Measurements from ENCODE around the gene ITIH2.
"Not testable (repeated sequence)": the region's sequence is repeated elsewhere in the genome, so short reads cannot be mapped to it uniquely, and the experiment has no call there.

Gene ITIH2

GRCh38 chr10:7696545-7696944, 6.6 kb upstream of the ITIH2 start:
- DNase-seq, result no peak

GRCh38 chr10:7697426-7697825, 5.7 kb upstream of the ITIH2 start:
- no peak for DNase-seq

GRCh38 chr10:7700577-7701125, 2.5 kb upstream of the ITIH2 start:
- no peak for DNase-seq

DNA sequence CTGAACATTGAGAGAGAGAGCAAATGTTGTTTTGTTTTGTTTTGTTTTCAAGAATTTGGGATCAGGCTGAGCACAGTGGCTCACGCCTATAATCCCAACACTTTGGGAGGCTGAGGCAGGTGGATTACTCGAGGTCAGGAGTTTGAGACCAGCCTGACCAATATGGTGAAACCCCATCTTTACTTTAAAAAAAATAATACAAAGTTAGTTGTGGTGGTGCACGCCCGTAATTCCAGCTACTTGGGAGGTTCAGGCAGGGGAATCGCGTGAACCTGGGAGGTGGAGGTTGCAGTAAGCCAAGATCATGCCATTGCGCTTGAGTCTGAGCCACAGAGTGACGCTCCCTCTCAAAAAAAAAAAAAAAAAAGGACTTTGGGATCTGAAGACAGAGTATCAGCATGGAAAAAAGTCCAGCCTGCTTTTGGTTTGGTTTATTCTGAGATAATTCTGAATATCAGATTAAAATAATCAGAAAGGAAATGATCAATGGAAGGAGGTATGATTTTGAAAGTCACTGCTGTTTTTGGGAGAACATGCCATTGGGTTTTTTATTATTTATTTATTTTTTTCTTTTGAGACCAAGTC, 1.9 kb upstream of the ITIH2 start:
- no peak for DNase-seq

- DNase-seq, result no peak
Measured at GRCh38 chr10:7702288-7702812, 766 bp upstream of the ITIH2 start.

- DNase-seq, result no peak
Measured at GRCh38 chr10:7704071-7705016, 1.2 kb downstream of the ITIH2 start.

- no peak for DNase-seq
Measured at GRCh38 chr10:7705341-7705740, 2.2 kb downstream of the ITIH2 start.

DNA sequence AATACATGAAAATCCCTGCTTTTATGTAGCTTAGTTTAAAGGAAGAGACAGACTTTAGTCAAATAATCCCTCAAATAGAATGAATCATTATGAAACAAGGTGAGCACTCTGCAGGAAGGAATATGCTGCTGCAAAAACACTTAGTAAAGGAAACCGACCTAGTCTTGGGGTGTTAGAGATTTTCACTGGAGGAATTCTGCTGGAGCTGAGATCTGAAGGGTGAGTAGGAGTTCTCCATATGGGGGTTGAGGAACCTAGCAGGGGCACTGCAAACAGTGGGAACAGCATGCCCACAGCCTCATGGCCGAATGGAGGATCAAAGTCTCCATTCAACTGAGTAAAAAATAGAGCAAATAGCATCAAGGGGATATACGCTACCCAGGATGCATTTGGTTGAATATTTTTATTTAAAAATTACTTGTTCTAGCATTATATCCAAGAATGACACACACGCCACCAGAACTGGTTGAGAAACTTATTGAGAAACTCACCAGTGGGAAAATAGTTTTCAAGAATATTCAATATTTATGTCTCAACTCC, 3.5 kb downstream of the ITIH2 start:
- DNase-seq, result no peak

GRCh38 chr10:7707102-7707501, 4.0 kb downstream of the ITIH2 start:
- DNase-seq, result no peak

DNA sequence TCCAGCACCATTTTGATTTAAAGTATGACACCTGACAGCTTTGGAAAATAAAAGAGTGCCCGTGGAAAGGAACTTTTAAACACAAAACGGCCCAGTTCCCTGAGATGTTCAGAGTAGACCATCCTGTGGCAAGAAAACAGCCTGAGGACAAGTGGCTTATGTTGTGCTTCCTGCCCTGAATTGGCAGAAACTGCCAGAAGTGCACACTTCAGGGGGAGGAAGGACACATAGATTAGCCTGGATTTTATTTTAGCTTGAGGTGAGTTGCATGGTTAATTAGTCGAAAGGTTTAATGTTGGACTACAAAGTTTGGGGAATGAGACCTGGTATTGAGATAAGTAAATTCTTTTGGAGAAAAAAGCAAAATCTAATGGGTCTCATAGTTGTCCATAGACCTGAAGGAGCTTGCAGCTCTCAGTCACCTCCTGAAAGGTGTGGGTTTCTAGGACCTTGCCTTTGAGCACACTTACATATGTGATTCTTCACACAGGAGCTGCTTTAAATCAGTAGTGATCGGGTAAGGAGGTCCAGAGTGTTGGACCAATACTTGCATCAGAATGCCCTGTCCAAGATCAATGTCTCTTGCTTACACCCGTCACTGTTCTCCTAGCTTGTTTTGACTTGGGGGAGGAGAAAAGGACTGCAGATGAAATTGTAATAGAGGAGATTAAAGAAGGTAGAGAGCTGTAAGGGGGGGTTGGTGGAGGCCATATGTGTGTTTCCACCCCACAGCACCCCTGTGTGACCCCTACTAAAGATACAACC, 4.9 kb downstream of the ITIH2 start:
- no peak for DNase-seq

DNA sequence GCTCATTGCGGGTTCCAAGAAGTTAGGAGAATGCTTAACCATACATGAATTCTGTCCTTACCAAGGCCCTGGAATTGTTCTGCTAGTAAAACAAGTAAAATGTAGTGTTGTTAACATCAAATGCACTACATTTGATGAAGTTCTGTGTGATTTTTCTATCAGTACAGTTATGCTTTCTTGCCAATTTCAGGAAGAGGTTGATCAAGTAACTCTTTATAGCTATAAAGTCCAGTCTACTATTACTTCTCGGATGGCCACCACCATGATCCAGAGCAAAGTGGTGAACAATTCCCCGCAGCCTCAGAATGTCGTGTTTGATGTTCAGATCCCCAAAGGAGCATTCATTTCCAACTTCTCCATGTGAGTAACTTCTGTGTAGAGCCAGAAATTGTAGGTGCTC, 5.7 kb downstream of the ITIH2 start:
- DNase-seq, result no peak

- DNase-seq, result no peak
Measured at GRCh38 chr10:7710446-7710845, 7.3 kb downstream of the ITIH2 start.

DNA sequence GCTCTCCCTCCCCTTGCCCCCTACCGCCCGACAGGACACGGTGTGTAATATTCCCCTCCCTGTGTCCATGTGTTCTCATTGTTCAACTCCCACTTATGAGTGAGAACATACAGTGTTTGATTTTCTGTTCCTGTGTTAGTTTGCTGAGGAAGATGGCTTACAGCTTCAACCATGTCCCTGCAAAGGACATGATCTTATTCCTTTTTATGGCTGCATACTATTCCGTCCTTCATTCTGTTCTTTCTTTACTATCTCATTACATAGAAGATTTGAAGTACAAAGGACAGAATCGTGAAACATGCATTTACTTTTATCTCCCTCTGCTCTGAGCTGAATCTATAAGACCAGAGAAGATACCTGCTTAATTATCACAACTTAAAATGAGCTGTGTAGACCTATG, 8.0 kb downstream of the ITIH2 start:
- not testable (repeated sequence) for DNase-seq

- DNase-seq, result no peak
Measured at GRCh38 chr10:7715515-7715914, 12.4 kb downstream of the ITIH2 start.

- DNase-seq, result no peak
Measured at GRCh38 chr10:7717767-7718166, 14.7 kb downstream of the ITIH2 start.

DNA sequence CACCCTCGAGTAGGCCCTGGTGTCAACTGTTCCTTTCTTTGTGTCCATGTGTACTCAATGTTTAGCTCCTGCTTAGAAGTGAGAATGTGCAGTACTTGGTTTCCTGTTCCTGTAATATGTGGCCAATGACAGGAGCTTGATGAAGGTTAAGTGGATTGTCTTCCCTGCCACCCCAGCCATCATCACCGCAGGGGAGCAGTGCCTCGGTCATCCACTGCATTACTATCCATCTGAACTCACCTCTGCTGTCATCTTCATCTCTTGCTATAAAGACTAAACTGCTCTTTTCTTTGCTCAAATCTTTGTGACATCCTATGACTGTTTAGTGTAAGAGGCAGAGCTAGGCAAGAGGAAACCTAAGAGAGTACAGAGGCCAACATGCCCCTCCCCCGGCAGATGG, 15.6 kb downstream of the ITIH2 start:
- no peak for DNase-seq

DNA sequence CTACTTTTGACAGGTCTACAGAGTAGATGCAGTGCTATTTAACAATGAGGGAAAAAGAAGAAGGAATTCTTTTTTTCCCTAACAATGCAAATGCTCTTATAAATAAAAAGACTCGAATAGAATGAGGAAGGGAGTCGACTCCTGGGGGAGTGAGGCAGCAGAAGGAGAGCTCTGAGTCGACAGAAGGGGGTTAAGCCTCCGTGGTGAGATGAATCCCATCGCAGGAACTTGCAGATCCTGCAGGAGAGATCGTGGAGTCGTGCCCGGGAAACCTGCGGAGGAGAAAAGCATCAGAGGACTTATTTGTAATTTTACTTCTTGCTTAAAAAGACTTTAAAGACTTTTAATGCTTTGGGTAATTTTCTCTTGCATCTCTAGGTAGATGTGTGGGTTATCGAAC, 17.4 kb downstream of the ITIH2 start:
- no peak for DNase-seq

GRCh38 chr10:7722927-7723529, 19.9 kb downstream of the ITIH2 start:
- no peak for DNase-seq

DNA sequence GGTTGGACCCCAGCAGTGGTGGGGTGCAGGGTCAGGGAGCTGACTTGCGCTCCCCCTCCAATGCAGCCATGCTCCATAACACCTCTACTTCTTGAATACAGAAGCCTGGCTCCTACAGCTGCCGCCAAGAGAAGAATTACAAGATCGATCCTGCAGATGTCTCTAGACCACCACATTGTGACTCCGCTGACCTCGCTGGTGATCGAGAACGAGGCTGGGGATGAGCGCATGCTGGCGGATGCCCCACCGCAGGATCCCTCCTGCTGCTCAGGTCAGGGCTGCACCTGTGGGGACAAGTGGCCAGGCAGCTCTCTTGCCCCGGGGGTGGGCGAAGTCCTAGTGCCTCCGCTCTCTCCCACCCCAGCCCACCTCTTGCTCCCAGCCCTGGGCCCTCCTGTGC, 31.7 kb downstream of the ITIH2 start:
- DNase-seq, result no peak

DNA sequence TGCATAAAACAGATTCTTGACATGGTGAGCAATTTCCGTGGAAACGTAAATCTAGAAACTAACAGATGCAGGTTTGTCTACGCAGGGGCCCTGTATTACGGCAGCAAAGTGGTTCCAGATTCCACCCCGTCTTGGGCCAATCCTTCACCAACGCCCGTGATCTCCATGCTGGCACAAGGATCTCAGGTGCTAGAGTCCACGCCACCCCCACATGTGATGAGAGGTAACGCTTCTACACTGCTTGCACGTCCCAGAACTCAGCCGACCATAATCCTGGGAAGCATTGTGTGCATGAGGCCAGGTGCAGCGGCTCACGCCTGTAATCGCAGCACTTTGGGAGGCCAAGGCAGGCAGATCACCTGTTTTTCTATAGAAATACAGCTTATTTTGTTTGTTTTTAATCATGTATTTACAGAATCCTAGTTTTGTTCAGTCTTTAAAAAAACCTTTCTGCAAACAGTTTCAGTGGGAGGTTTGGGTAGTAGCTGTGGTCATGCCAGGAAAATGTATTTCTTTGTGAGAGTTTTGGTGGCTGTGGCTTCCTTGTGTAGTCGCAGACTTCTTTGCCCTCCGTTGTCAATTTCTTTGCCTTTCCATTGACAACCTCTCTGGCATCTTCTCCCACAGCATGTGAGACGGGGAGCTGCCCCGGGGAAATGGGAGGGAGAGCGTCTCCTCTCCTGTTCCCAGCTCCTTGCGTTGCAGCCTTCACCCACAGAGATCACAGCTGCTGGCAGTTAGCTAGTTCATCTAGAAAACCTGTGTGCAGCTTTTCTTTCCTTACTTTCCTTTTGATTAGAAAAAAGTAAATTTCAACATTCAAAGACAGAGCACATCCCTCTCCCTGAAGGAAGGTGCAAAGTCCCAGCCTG, 35.7 kb downstream of the ITIH2 start:
- DNase-seq, result no peak

GRCh38 chr10:7744307-7744706, 41.2 kb downstream of the ITIH2 start:
- DNase-seq, result no peak
